ENCODE measurements around the gene STYXL1.

DNA sequence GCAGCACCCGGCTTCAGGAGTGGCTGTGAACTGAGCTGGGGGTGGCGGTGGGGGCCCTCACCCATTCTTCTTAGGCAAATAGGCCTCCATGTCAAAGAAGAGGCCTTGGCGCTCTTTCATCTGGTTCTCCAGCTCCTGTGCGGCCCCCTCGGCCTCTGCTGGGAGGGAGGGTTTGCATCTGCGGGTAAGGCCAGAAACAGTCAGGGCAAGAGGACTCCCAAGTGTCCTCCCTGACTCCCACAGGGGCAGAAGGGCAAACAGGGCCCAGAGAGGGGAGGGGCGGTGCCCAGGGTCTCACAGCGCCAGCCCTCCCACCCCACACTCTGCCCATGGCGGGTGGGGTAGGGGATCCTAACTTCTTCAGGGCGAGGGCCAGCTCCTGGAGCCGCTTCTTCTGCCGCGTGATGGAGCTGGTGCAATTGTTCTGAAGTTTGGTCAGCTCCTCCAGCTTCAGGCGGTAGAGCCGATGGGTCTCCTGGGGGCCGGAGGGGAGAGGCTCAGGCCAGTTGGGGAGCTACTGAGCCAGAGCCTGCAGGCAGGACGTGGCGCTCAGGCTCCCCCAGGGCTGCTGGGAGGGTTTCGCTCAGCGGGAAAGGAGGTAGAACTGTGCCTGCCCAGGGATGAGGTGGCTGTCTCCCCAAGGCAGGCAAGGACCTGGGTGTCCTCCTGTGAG, 55.6 kb downstream of the STYXL1 start:
- TF ChIP-seq, protein P1, sequence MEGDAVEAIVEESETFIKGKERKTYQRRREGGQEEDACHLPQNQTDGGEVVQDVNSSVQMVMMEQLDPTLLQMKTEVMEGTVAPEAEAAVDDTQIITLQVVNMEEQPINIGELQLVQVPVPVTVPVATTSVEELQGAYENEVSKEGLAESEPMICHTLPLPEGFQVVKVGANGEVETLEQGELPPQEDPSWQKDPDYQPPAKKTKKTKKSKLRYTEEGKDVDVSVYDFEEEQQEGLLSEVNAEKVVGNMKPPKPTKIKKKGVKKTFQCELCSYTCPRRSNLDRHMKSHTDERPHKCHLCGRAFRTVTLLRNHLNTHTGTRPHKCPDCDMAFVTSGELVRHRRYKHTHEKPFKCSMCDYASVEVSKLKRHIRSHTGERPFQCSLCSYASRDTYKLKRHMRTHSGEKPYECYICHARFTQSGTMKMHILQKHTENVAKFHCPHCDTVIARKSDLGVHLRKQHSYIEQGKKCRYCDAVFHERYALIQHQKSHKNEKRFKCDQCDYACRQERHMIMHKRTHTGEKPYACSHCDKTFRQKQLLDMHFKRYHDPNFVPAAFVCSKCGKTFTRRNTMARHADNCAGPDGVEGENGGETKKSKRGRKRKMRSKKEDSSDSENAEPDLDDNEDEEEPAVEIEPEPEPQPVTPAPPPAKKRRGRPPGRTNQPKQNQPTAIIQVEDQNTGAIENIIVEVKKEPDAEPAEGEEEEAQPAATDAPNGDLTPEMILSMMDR (IDR thresholded peaks at IDR 0.05), result no peak
- no peak for TF ChIP-seq POLR2A (IDR thresholded peaks at IDR 0.05)

Measured in body of pancreas (tissue), 4 donors.